GM12878 (cell line): ENCODE data around the gene RGL4. TPM values are rescaled to one million over a fixed set of nuclear protein-coding genes. Genes with fewer than 3 reads are reported as not detected.

ENCODE experiments used
- ATAC-seq: fragments of 200-7000 bp; cut with Tn5 transposase; 3 replicates; pipeline ENCODE4 v1.9.1; 2020; ENCODE audit warnings: mild to moderate bottlenecking, moderate library complexity
- BruUV-seq: library from RNA; stranded (reverse); fragments of 400-500 nt; replicated peaks from 2 replicates; lab custom pipeline; 2021; lab: Mats Ljungman, UMichigan
- CTCF ChIA-PET: fragments of 300-600 bp; sonication (Branson Sonifier 250); formaldehyde crosslinking; extraction: SDS; loops from one replicate; lab custom pipeline; 2021; ENCODE audit warnings: inconsistent platforms; lab: Yijun Ruan, JAX
- POLR2A ChIA-PET: fragments of 350-600 bp; formaldehyde crosslinking; extraction: SDS; loops from one replicate; lab custom pipeline; 2021; ENCODE audit warnings: inconsistent platforms; lab: Charles Lee
- RAD21 ChIA-PET: fragments of 300-600 bp; sonication (Branson Sonifier 250); formaldehyde crosslinking; loops from one replicate; lab custom pipeline; 2023; ENCODE audit warnings: antibody characterized with exemption; ENCODE audit not compliant: unreplicated experiment; lab: Charles Lee
- SMC1A ChIA-PET: fragments of 300-600 bp; sonication (Branson Sonifier 250); formaldehyde crosslinking; loops from one replicate; lab custom pipeline; 2023; ENCODE audit not compliant: unreplicated experiment, uncharacterized antibody; lab: Charles Lee
- DNase-seq: peaks from one replicate; pipeline ENCODE4 v3.0.0-alpha.2; 2011; ENCODE audit warnings: low read depth, low spot score
- FAIRE-seq: peaks from 3 replicates; lab custom pipeline; 2011; peaks lifted over from hg19 to GRCh38; lab: Jason Lieb, UNC
- H2AFZ ChIP-seq: 2 replicates; pipeline ENCODE4 v1.6.0; 2011; ENCODE audit warnings: low read depth, low read length, control low read depth; ENCODE audit not compliant: control insufficient read depth
- H3K27ac ChIP-seq: 2 replicates; pipeline ENCODE4 v1.5.1; 2011; ENCODE audit warnings: control low read depth; ENCODE audit not compliant: control insufficient read depth, insufficient read depth
- H3K27me3 ChIP-seq, 2 experiments: replicated peaks in 1 of 2; 2 replicates each; pipeline versions ENCODE4 v1.6.0 to v1.6.1; 2011; ENCODE audit warnings: low read length in 1 of 2; ENCODE audit not compliant: control insufficient read depth in 2 of 2, insufficient read depth in 2 of 2
- H3K36me3 ChIP-seq, 2 experiments: 2 replicates each; pipeline ENCODE4 v1.5.1; 2011; ENCODE audit warnings: low read length in 1 of 2; ENCODE audit not compliant: control insufficient read depth in 2 of 2, insufficient read depth in 2 of 2
- H3K4me1 ChIP-seq: 2 replicates; pipeline ENCODE4 v1.6.1; 2011; ENCODE audit warnings: mild to moderate bottlenecking, low read length, moderate library complexity, mixed read lengths; ENCODE audit not compliant: control insufficient read depth, insufficient read depth
- H3K4me2 ChIP-seq: 2 replicates; pipeline ENCODE4 v1.6.0; 2011; ENCODE audit warnings: control low read depth; ENCODE audit not compliant: control insufficient read depth, insufficient read depth
- H3K4me3 ChIP-seq: fragments of 200-600 bp; sonication (generic); 2 replicates; pipeline ENCODE4 v1.5.1; 2016
- H3K79me2 ChIP-seq: 2 replicates; pipeline ENCODE4 v1.6.0; 2011; ENCODE audit warnings: low read length; ENCODE audit not compliant: control insufficient read depth, insufficient read depth
- H3K9ac ChIP-seq: 2 replicates; pipeline ENCODE4 v1.8.0; 2011; ENCODE audit warnings: low read length, control low read depth, mixed read lengths; ENCODE audit not compliant: control insufficient read depth, insufficient read depth
- H3K9me3 ChIP-seq: replicated peaks from 3 replicates; pipeline ENCODE4 v1.5.1; 2011; ENCODE audit warnings: mild to moderate bottlenecking, low read length; ENCODE audit not compliant: control insufficient read depth, insufficient read depth
- H4K20me1 ChIP-seq: 2 replicates; pipeline ENCODE4 v1.6.0; 2011; ENCODE audit not compliant: control insufficient read depth, insufficient read depth
- JUNB ChIP-seq: IDR thresholded peaks from 2 replicates; pipeline ENCODE4 v1.6.1; 2016; ENCODE audit warnings: antibody characterized with exemption, mild to moderate bottlenecking
- NFIC ChIP-seq: IDR thresholded peaks from 2 replicates; pipeline ENCODE4 v1.6.1; 2012; ENCODE audit warnings: low read depth, mild to moderate bottlenecking, inconsistent platforms, low read length, moderate library complexity
- PKNOX1 ChIP-seq: fragments of 450-650 bp; IDR thresholded peaks from 2 replicates; pipeline ENCODE4 v1.6.1; 2016; ENCODE audit warnings: mild to moderate bottlenecking
- USF1 ChIP-seq: IDR thresholded peaks from 2 replicates; pipeline ENCODE4 v1.6.1; 2011; ENCODE audit warnings: borderline replicate concordance, low read depth, mild to moderate bottlenecking, moderate library complexity, mixed read lengths, low read length; ENCODE audit not compliant: insufficient read depth; ENCODE audit errors: extremely low read length
- WGBS: methylation state at CpG from one replicate; pipeline ENCODE4 v1.1.6; 2016; ENCODE audit warnings: low lambda C conversion rate; ENCODE audit not compliant: insufficient replicate concordance, insufficient coverage; ENCODE audit errors: missing lambda C conversion rate; 5-methylcytosine and 5-hydroxymethylcytosine counted together
- in situ Hi-C: fragments of 300-500 bp; cut with MboI; formaldehyde crosslinking; loops from 9 replicates; pipeline ENCODE4 v1.14.3; 2018; ENCODE audit warnings: mixed read lengths
- intact Hi-C: fragments of 100-400 bp; cut with micrococcal nuclease; formaldehyde crosslinking; loops from one replicate; pipeline ENCODE4 v1.14.2; 2022; ENCODE audit not compliant: unreplicated experiment
- polyA plus RNA-seq, 11 experiments: library from polyadenylated mRNA; depleted of rRNA in 4 of 11; unstranded in 6 of 11; stranded (reverse) in 5 of 11; fragments of >200 nt; fragmentation: Nextera tagmentation in 4 of 11; fragmentation: Illumina TruSeq in 1 of 11; extraction: Ambion mirVana in 4 of 11; extraction: Trizol in 1 of 11; gene quantifications; 1 replicate in 1 of 11; 2 replicates in 10 of 11; pipeline versions ENCODE4 v1.2.1 to v1.2.3, GENCODE V29; 2011 to 2016; ENCODE audit warnings: inconsistent platforms in 2 of 11, missing spikeins in 2 of 11, low read depth in 1 of 11
- total RNA-seq, 4 experiments: library from RNA; depleted of rRNA in 3 of 4; stranded (reverse); fragments of >200 nt in 3 of 4; fragmentation: Illumina TruSeq in 1 of 4; extraction: Trizol in 1 of 4; gene quantifications; 2 replicates each; pipeline versions ENCODE4 v1.2.1 to v1.2.3, GENCODE V29; 2013 to 2021
- TF ChIP-seq, protein P1 (sequence below): IDR thresholded peaks from 2 replicates; pipeline ENCODE4 v1.6.1; 2012; ENCODE audit warnings: low read depth, low read length, improper control_type of control experiment

RGL4 gene
- total and polyA plus RNA-seq, 10 of the 15 experiments (the other 5 are each of a cell fraction or from before 2014, with no cell fraction given) = 1.4 to 9.0 (median 2.0) TPM; not detected in 1

- TF ChIP-seq, protein P1, sequence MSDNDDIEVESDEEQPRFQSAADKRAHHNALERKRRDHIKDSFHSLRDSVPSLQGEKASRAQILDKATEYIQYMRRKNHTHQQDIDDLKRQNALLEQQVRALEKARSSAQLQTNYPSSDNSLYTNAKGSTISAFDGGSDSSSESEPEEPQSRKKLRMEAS = no peak
- TF ChIP-seq, all 136 proteins: peak for 0
Measured at GRCh38 chr22:23684561-23685031, 6.2 kb upstream of the RGL4 start (continued).

DNA sequence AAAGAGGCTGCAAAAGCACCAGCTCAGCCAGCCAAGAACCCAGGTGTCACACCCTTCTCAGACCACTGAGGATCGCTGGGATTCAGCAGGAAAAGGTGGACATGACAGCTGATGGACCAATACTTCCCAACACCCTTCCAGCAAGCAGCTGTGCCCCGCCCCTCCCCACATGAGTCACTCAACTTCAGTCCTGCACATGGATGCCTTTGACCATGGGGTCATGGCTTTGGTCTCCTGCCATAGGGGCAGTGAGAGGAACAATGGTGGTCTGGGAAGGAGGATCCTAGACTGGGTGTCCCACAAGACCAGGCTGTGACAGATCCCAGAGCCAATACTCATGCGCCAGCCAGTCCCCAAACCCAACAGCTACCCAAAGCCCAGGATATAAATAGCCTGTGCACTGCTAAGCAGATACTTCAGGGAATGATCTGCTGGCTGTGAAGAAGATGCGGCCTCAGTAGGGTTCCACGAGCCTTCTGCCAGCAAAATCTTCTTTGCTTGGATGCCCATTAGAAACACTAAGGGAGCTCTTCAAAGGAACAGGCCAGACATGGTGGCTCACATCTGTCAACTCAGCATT is 5.5 kb upstream of the RGL4 start:
- SMC1A ChIA-PET = no interaction called here
- FAIRE-seq (no peak), ATAC-seq (no peak), DNase-seq (no peak)
- RAD21 ChIA-PET = no interaction called here
- H2AFZ ChIP-seq = no peak overlapping the region
- no TSS peak for BruUV-seq
- in situ Hi-C loops (no loop called here), intact Hi-C loops (no loop called here)
- H3K36me3 ChIP-seq = peaks cover 1 to 5% of the 10 kb centered on the region in 2 experiments; a peak in 3 of 4 replicates
- TF ChIP-seq USF1 (no peak), NFIC (no peak), JUNB (no peak), PKNOX1 (no peak)
- POLR2A ChIA-PET = no interaction called here
- H3K27ac ChIP-seq = no peak overlapping the region
- H3K9ac ChIP-seq = no peak overlapping the region
- WGBS = 83% methylated on average over 5 of the region's 5 CpGs
- no peaks in the 10 kb centered on the region for H3K79me2 ChIP-seq
- no peaks in the 10 kb centered on the region for H3K9me3 ChIP-seq
- no peaks in the 10 kb centered on the region for H3K4me1 ChIP-seq
- no peaks in the 10 kb centered on the region for H4K20me1 ChIP-seq
- no peaks in the 10 kb centered on the region for H3K27me3 ChIP-seq
- no peak overlapping the region for H3K4me3 ChIP-seq
- CTCF ChIA-PET = no interaction called here
- H3K4me2 ChIP-seq = no peak overlapping the region
